H1 (cell line): Measurements from ENCODE around the gene GRIFIN.

Experiments used
- TF ChIP-seq, protein P1 (sequence below): IDR thresholded peaks from 2 replicates; pipeline ENCODE4 v1.6.1; 2011; ENCODE audit warnings: low read depth, mild to moderate bottlenecking, low read length; ENCODE audit not compliant: insufficient read depth
- TF ChIP-seq, protein P2 (sequence below): IDR thresholded peaks from 2 replicates; pipeline ENCODE4 v1.6.1; 2012; ENCODE audit warnings: inconsistent platforms

DNA sequence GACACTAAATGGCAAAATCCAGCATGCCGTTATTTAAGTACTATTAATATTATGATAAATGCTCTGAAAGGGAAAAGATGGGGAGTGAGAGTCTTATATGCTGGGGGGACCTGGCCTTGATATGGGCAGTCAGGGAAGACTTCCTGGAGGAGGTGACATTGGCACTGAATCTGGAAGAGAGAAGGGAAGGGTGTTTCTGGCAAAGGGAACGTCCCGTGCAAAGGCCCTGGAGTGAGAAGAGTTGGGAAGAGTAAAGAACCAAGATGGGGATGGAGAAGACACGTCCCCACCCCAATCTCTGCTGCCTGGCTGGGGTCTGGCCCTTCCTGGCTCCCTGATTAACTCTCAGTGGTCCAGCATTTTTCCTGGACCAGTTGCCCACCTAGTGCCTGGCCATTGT is 5.0 kb upstream of the GRIFIN start:
- TF ChIP-seq, protein P1, sequence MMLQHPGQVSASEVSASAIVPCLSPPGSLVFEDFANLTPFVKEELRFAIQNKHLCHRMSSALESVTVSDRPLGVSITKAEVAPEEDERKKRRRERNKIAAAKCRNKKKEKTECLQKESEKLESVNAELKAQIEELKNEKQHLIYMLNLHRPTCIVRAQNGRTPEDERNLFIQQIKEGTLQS = no peak
- TF ChIP-seq, protein P2, sequence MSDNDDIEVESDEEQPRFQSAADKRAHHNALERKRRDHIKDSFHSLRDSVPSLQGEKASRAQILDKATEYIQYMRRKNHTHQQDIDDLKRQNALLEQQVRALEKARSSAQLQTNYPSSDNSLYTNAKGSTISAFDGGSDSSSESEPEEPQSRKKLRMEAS = no peak
